Keratinocyte (primary cell): Measurements from ENCODE around the gene HYDIN.
"Not testable (repeated sequence)": the region's sequence is repeated elsewhere in the genome, so short reads cannot be mapped to it uniquely, and the experiment has no call there.

Source experiments
- CTCF ChIP-seq, 3 experiments: IDR thresholded peaks in 1 of 3; conservative IDR thresholded peaks in 1 of 3; optimal IDR thresholded peaks in 1 of 3; 2 replicates in 2 of 3; 3 replicates in 1 of 3; pipeline versions ENCODE3 to v1.5.1; 2011; ENCODE audit warnings: low read length in 3 of 3, mild to moderate bottlenecking in 3 of 3, moderate library complexity in 2 of 3, control low read depth in 1 of 3, inconsistent platforms in 1 of 3; ENCODE audit not compliant: insufficient read depth in 2 of 3; ENCODE audit errors: extremely low read depth in 1 of 3
- EZH2 ChIP-seq: IDR thresholded peaks from one replicate; pipeline ENCODE4 v1.6.1; 2012; ENCODE audit warnings: inconsistent platforms, mild to moderate bottlenecking, low read length, moderate library complexity

DNA sequence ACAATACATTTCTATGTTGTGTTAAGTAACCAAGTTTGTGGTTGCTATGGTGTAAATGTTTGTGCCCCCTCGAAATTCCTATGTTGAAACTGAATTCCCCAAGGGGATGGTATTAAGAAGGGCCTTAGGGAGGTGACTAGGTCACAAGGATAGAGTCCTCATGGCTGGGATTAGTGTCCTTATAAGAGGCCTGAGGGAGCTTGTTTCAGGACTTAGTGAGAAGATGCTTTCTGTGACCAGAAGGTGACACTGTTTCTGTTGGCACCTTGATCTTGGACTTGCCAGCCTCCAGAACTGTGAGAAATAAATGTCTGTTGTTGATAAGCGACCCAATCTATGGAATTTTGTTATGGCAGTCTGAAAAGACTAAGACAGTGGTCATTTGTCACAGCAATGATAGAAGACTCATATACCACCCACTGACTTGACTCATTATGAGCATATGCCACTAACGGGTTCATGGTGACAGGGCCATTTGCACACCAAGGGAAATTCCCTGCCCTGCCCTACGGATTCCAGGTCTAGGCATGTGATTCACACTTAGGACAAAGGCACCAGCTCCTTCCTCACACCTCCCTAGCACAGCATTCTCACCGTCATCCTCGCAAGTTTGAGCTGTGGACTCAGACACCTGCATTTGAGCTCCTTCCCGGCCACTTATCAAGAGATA is 290.7 kb downstream of the HYDIN start:
- TF ChIP-seq CTCF (optimal IDR thresholded peaks at IDR 0.05 in 1 of 3, IDR thresholded peaks at IDR 0.05 in 1 of 3, conservative IDR thresholded peaks at IDR 0.05 in 1 of 3; ENCODE audit: extremely low read depth in 1 of 3, insufficient read depth in 2 of 3, low read length in 3 of 3); EZH2: not testable (repeated sequence)
